GM23338 (cell line): ENCODE data around the gene NKAIN2. TPM values are rescaled to one million over a fixed set of nuclear protein-coding genes. Genes with fewer than 3 reads are reported as not detected.

Source experiments
- ATAC-seq: fragments of 200-7000 bp; cut with Tn5 transposase; 3 replicates; pipeline ENCODE4 v1.9.1; 2020
- DNase-seq: peaks from one replicate; pipeline ENCODE4 v3.0.0-alpha.2; 2015; ENCODE audit warnings: low spot score
- H2AFZ ChIP-seq: fragments of 200-600 bp; sonication (generic); 2 replicates; pipeline ENCODE4 v1.8.0; 2016; ENCODE audit warnings: antibody characterized with exemption, mild to moderate bottlenecking, moderate library complexity
- H3F3A ChIP-seq: fragments of 200-600 bp; sonication (generic); replicated peaks from 2 replicates; pipeline ENCODE4 v1.8.0; 2017; ENCODE audit warnings: antibody characterized with exemption, mixed run types, low read depth
- H3K27ac ChIP-seq: fragments of 200-600 bp; sonication (generic); 2 replicates; pipeline ENCODE4 v1.6.1; 2016; ENCODE audit warnings: low read depth
- H3K27me3 ChIP-seq: fragments of 200-600 bp; sonication (generic); 2 replicates; pipeline ENCODE4 v1.8.0; 2016; ENCODE audit warnings: mild to moderate bottlenecking, mixed run types, moderate library complexity; ENCODE audit not compliant: insufficient read depth
- H3K36me3 ChIP-seq: fragments of 200-600 bp; sonication (generic); 2 replicates; pipeline ENCODE4 v1.8.0; 2016; ENCODE audit warnings: mild to moderate bottlenecking; ENCODE audit not compliant: insufficient read depth
- H3K4me1 ChIP-seq: fragments of 200-600 bp; sonication (generic); 2 replicates; pipeline ENCODE4 v1.8.0; 2016; ENCODE audit warnings: mild to moderate bottlenecking, moderate library complexity; ENCODE audit not compliant: insufficient read depth
- H3K4me2 ChIP-seq: fragments of 200-600 bp; sonication (generic); 2 replicates; pipeline ENCODE4 v1.7.1; 2017; ENCODE audit warnings: mixed run types
- H3K4me3 ChIP-seq: fragments of 200-600 bp; sonication (generic); 2 replicates; pipeline ENCODE4 v1.6.1; 2016; ENCODE audit warnings: mixed run types
- H3K79me2 ChIP-seq: fragments of 200-600 bp; sonication (generic); replicated peaks from 2 replicates; pipeline ENCODE4 v1.8.0; 2017; ENCODE audit warnings: mild to moderate bottlenecking; ENCODE audit not compliant: insufficient read depth
- H3K9me2 ChIP-seq: fragments of 200-600 bp; sonication (generic); 2 replicates; pipeline ENCODE4 v1.8.0; 2017; ENCODE audit not compliant: insufficient read depth
- H4K20me1 ChIP-seq: fragments of 200-600 bp; sonication (generic); replicated peaks from 2 replicates; pipeline ENCODE4 v1.8.0; 2017; ENCODE audit warnings: mild to moderate bottlenecking; ENCODE audit not compliant: insufficient read depth
- H3K27ac Mint-ChIP-seq: 2 replicates; pipeline ENCODE4 v1.8.0; 2020; ENCODE audit warnings: inconsistent platforms, mild to moderate bottlenecking, moderate library complexity, mixed read lengths
- H3K27me3 Mint-ChIP-seq: 3 replicates; pipeline ENCODE4 v1.8.0; 2022; ENCODE audit warnings: low read depth, mild to moderate bottlenecking, moderate library complexity, mixed read lengths, inconsistent platforms; ENCODE audit not compliant: insufficient read depth, poor library complexity
- H3K36me3 Mint-ChIP-seq: 3 replicates; pipeline ENCODE4 v1.8.0; 2021; ENCODE audit warnings: low read depth, mild to moderate bottlenecking, inconsistent platforms, moderate library complexity, mixed read lengths
- H3K4me1 Mint-ChIP-seq: 3 replicates; pipeline ENCODE4 v1.8.0; 2020; ENCODE audit warnings: mild to moderate bottlenecking, inconsistent platforms, mixed read lengths
- H3K4me3 Mint-ChIP-seq: 3 replicates; pipeline ENCODE4 v1.8.0; 2021; ENCODE audit warnings: moderate library complexity, mild to moderate bottlenecking, inconsistent platforms, mixed read lengths
- H3K9me3 Mint-ChIP-seq: 3 replicates; pipeline ENCODE4 v1.8.0; 2020; ENCODE audit warnings: moderate library complexity, mild to moderate bottlenecking, inconsistent platforms, mixed read lengths
- CREB1 ChIP-seq: fragments of 250-450 bp; sonication (Bioruptor Pico); IDR thresholded peaks from 2 replicates; pipeline ENCODE4 v1.5.0; 2020; ENCODE audit warnings: low read depth, mild to moderate bottlenecking, moderate library complexity
- CTCF ChIP-seq, 2 experiments: fragments of 200-600 bp in 1 of 2; sonication (generic) in 1 of 2; conservative IDR thresholded peaks; 2 replicates each; pipeline versions ENCODE4 v1.5.1 to v1.6.1; 2016 to 2017; ENCODE audit warnings: antibody characterized with exemption in 2 of 2, low read depth in 2 of 2, mild to moderate bottlenecking in 2 of 2, moderate library complexity in 1 of 2
- EZH2 ChIP-seq: fragments of 200-600 bp; sonication (generic); IDR thresholded peaks from one replicate; pipeline ENCODE4 v1.8.0; 2017; ENCODE audit warnings: antibody characterized with exemption, mild to moderate bottlenecking, low read depth; ENCODE audit not compliant: unreplicated experiment
- EZH2phosphoT487 ChIP-seq: fragments of 200-600 bp; sonication (generic); IDR thresholded peaks from one replicate; pipeline ENCODE4 v1.8.1; 2018; ENCODE audit warnings: antibody characterized with exemption; ENCODE audit not compliant: unreplicated experiment
- JUNB ChIP-seq: IDR thresholded peaks from one replicate; pipeline ENCODE4 v1.6.1; 2016; ENCODE audit warnings: antibody characterized with exemption; ENCODE audit not compliant: unreplicated experiment
- NANOG ChIP-seq: IDR thresholded peaks from 2 replicates; pipeline ENCODE4 v1.6.1; 2016; ENCODE audit warnings: antibody characterized with exemption, borderline replicate concordance
- POLR2AphosphoS5 ChIP-seq: IDR thresholded peaks from 2 replicates; pipeline ENCODE4 v1.6.1; 2016; ENCODE audit warnings: antibody characterized with exemption, low read depth
- REST ChIP-seq: IDR thresholded peaks from one replicate; pipeline ENCODE4 v1.6.1; 2018; ENCODE audit warnings: antibody characterized with exemption; ENCODE audit not compliant: unreplicated experiment
- STAT1 ChIP-seq: IDR thresholded peaks from one replicate; pipeline ENCODE4 v1.6.1; 2016; ENCODE audit warnings: antibody characterized with exemption; ENCODE audit not compliant: unreplicated experiment
- ZNF114 ChIP-seq: fragments of 250-450 bp; sonication (Bioruptor Pico); IDR thresholded peaks from 2 replicates; pipeline ENCODE4 v1.5.0; 2020; ENCODE audit warnings: mild to moderate bottlenecking, moderate library complexity
- ZNF331 ChIP-seq: fragments of 250-450 bp; sonication (Bioruptor Pico); IDR thresholded peaks from 2 replicates; pipeline ENCODE4 v1.5.0; 2020; ENCODE audit warnings: low read depth, mild to moderate bottlenecking, moderate library complexity
- polyA plus RNA-seq: library from polyadenylated mRNA; unstranded; fragments of >200 nt; fragmentation: Nextera tagmentation; extraction: Ambion mirVana; gene quantifications from 2 replicates; pipeline ENCODE4 v1.2.1, GENCODE V29; 2016
- total RNA-seq: library from RNA; depleted of rRNA; stranded (reverse); fragments of >200 nt; shearing (Covaris generic); gene quantifications from 2 replicates; pipeline ENCODE4 v1.2.3, GENCODE V29; 2014
- TF ChIP-seq, protein P1 (sequence below): IDR thresholded peaks from 2 replicates; pipeline ENCODE4 v1.6.1; 2016; ENCODE audit warnings: antibody characterized with exemption

NKAIN2 gene
- total and polyA plus RNA-seq, 2 experiments from 2014 or later = 0.39 to 1.1 TPM

- no peak for TF ChIP-seq REST
- no peak for TF ChIP-seq EZH2phosphoT487
- TF ChIP-seq POLR2AphosphoS5 = no peak
- TF ChIP-seq EZH2 = no peak
- no peak for TF ChIP-seq ZNF331 (CRISPR knock-in tag)
Measured at GRCh38 chr6:124028117-124028516, 224.5 kb downstream of the NKAIN2 start (continued).

- H3K27me3 Mint-ChIP-seq = no peaks in the 10 kb centered on the region
- Histone ChIP-seq H3K27ac (no peak overlapping the region), H3K4me3 (no peak overlapping the region), H2AFZ (no peak overlapping the region), H3K4me1 (peaks cover 8% of the 10 kb centered on the region; the same call in 1 of the 2 replicates), H3K79me2 (no peaks in the 10 kb centered on the region), H3K36me3 (no peaks in the 10 kb centered on the region), H3K4me2 (0 out of 2 replicates have a peak overlapping the region, but pooled peaks have one; percentile 33), H3F3A (no peaks in the 10 kb centered on the region), H3K27me3 (no peaks in the 10 kb centered on the region), H4K20me1 (no peaks in the 10 kb centered on the region), H3K9me2 (no peaks in the 10 kb centered on the region)
- DNase-seq (peak; percentile 26), ATAC-seq (peak; percentile 91)
- H3K27ac Mint-ChIP-seq = no peak overlapping the region
- H3K36me3 Mint-ChIP-seq = no peaks in the 10 kb centered on the region
- no peaks in the 10 kb centered on the region for H3K9me3 Mint-ChIP-seq
- H3K4me3 Mint-ChIP-seq = no peak overlapping the region
- peaks cover 9% of the 10 kb centered on the region for H3K4me1 Mint-ChIP-seq
- TF ChIP-seq CTCF (conservative IDR thresholded peaks at IDR 0.05; ENCODE audit: low read depth in 2 of 2) = no peak
- TF ChIP-seq CREB1 = no peak
- no peak for TF ChIP-seq STAT1
- no peak for TF ChIP-seq EZH2phosphoT487
- TF ChIP-seq REST = no peak
- TF ChIP-seq JUNB = no peak
- no peak for TF ChIP-seq ZNF114 (CRISPR knock-in tag)
- TF ChIP-seq EZH2 = no peak
- TF ChIP-seq, protein P1, sequence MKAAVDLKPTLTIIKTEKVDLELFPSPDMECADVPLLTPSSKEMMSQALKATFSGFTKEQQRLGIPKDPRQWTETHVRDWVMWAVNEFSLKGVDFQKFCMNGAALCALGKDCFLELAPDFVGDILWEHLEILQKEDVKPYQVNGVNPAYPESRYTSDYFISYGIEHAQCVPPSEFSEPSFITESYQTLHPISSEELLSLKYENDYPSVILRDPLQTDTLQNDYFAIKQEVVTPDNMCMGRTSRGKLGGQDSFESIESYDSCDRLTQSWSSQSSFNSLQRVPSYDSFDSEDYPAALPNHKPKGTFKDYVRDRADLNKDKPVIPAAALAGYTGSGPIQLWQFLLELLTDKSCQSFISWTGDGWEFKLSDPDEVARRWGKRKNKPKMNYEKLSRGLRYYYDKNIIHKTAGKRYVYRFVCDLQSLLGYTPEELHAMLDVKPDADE = no peak
- no peak for TF ChIP-seq ZNF331 (CRISPR knock-in tag)
- TF ChIP-seq NANOG = no peak
- no peak for TF ChIP-seq POLR2AphosphoS5
Measured at GRCh38 chr6:124029567-124029966, 225.9 kb downstream of the NKAIN2 start.
